ENCODE measurements around the gene TNFRSF14. TPM values are rescaled to one million over a fixed set of nuclear protein-coding genes. Genes with fewer than 3 reads are reported as not detected.
A peak's percentile ranks its signal among the peaks of the same experiment; 100 is the strongest.
"Not testable (repeated sequence)": the region's sequence is repeated elsewhere in the genome, so short reads cannot be mapped to it uniquely, and the experiment has no call there.

The TNFRSF14 gene
- total RNA-seq, 2 donors from 2014 or later, result 124 to 183 TPM

DNA sequence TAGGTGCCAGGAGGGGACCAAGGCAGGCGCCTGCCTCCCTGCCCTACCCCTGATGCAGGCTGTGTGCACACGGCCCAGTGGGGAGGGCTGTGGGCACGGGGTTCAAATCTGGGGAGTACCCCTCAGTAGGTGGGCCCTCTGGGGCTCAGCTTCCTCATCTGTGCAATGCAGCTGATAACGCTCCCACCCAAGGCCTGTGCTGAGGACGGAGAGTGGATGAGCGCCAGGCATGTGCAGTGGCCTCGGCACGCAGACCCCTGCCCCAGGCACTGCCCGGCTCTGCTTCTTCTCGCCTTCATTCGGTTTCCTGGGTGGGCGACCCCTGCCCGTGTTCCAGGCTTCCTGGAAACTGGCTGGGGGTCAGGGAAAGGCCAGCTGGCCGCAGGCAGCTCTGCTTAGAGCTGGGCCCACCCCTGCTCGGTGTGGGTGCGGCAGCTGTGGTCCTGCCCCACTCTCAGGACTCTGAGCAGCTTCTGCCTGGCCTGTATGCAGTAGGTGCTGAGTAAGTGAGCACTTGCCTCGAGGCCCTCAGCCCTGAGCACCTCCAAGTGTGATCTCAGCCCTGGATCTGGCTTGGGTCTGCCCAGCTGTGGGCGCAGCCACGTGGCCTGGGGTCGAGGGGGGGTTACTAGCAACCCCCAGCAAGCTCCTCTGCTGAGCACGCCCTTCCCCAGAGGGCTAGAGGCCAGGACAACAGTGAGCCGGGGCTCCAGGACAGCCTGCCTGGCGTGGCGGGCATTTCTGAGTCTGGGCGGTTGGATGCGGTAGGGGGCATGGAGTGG, 11.9 kb upstream of the TNFRSF14 start:
- ATAC-seq, result no peak
- H3K27ac Mint-ChIP-seq, result no peak overlapping the region
- no peak for DNase-seq (ENCODE audit: low spot score in 2 of 2)

DNA sequence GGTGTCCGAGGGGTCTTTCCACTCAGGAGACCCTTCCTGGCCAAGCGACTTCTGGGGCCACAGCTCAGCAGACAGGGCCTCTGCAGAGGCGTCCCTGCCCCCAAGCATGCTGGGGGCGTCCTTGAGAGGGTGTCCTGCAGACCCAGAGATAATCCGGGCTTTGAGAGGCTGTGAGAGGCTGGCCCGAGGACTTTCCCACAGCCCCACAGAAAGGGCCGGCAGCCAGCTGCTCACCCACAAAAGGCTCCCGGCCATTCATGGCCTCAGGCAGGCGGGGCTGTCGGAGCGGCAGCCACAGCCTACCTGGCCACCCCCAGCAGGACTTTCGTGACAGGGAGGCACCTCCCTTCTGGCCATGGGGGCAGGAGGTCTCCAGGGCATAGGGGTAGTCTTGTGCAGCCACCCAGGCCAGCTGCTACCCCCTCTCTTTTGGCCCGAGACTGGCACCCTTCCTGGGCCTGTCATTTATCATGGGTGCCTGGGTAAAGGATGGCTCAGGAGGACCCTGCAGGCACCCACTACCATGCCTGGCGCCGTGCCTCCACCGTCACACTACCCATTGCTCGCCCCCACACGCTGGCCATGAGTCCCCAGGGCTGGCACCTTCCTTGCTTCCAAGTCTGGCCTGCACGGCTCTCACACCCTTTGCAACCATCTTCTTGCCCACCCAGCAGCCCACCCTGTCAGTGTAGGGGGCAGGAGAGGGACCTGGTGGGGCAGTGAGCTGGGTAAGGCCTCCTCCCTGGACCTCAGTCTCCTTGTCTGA, 11.1 kb upstream of the TNFRSF14 start:
- no peak for DNase-seq (ENCODE audit: low spot score in 2 of 2)
- no peak overlapping the region for H3K27ac Mint-ChIP-seq
- H3K9me3 Mint-ChIP-seq, result no peaks in the 10 kb centered on the region

More for the DNA sequence above, 11.9 kb upstream of the TNFRSF14 start:
- Mint-ChIP-seq H3K9me3 (no peaks in the 10 kb centered on the region), H3K36me3 (no peaks in the 10 kb centered on the region)

DNA sequence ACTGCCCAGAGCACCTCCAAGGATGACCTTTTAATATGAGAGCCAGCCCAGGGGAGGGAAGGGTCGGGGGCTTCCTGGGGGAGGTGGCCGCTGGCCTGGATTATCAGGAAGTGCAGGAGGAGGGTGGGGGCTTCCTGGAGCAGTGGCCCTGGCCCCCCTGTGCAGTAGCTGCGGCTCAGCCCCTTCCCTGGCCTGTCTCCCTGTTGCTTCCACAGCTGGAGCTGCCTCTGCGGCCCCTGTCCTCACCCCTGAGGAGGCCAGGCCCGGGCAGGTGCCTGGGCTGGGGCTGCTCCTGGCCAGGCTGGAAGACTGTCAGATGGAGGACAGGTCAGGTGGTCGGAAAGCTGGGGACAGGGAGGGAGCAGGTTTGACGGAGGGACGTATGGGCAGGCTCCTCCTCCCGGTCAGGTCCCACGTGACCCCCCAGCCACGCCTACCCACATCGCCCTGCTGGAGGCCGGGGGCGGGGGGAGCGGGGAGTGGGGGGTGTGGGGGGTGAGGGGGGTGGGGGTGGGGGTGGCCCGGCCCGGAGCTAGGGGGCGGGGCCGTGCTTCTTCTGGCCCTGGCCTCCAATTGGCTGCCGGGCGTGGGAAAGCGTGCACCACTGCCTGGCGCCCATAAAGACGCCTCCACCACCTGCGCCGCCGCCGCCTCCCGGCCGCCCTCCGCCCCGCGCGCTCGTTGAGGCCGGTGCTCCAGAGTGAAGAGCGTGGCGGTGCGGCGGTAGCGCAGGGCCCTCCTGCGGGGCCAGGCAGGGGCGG, 10.2 kb upstream of the TNFRSF14 start:
- H3K9me3 Mint-ChIP-seq, result no peaks in the 10 kb centered on the region
- H3K36me3 Mint-ChIP-seq, result no peaks in the 10 kb centered on the region
- DNase-seq (ENCODE audit: low spot score in 2 of 2) (peak; percentile 88 to 91), ATAC-seq (peak; percentile 34 to 59)
- H3K27ac Mint-ChIP-seq, result peak overlapping the region in 1 of 2 donors; percentile 93

More for the DNA sequence above, 11.1 kb upstream of the TNFRSF14 start:
- no peaks in the 10 kb centered on the region for H3K36me3 Mint-ChIP-seq
- no peak for ATAC-seq

DNA sequence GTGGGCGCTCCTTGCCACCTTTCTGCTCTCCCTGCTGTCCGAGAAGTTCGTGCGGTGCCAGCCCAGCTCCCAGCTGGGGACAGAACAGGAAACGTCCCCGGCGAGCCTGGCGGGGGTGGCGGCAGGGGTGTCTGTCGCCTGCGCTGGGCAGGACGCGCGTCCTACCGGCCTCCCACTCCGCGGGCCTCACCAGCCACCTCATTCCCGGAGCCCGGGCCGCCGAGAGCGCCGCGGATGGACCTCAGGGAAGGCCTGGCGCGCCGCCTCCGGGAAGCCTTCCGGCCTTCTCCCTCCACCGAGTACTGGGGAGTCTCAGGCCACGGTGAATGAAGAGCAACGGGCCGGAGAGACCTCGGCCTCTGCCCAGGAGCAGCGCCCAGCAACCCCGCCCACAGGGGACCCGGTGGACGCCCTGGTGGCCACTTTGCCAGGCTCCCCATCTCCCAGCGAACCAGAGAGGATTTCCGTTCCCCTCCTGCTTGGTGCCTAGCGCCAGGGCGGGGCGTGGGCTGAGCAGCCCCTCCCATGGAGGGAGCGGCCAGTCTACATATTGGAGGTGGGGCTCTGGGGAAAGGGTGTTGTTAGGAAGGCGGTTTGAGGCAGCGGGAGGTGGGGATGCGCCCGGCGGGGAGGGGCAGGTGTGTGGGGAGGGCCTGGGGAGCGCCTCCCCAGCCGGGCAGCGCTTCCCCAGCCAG, 9.5 kb upstream of the TNFRSF14 start:
- Mint-ChIP-seq H3K27ac (peak overlapping the region; percentile 93 to 97), H3K36me3 (no peaks in the 10 kb centered on the region), H3K9me3 (no peaks in the 10 kb centered on the region)
- ATAC-seq (peak; percentile 53 to 70), DNase-seq (ENCODE audit: low spot score in 2 of 2) (peak; percentile 85 to 89)

DNA sequence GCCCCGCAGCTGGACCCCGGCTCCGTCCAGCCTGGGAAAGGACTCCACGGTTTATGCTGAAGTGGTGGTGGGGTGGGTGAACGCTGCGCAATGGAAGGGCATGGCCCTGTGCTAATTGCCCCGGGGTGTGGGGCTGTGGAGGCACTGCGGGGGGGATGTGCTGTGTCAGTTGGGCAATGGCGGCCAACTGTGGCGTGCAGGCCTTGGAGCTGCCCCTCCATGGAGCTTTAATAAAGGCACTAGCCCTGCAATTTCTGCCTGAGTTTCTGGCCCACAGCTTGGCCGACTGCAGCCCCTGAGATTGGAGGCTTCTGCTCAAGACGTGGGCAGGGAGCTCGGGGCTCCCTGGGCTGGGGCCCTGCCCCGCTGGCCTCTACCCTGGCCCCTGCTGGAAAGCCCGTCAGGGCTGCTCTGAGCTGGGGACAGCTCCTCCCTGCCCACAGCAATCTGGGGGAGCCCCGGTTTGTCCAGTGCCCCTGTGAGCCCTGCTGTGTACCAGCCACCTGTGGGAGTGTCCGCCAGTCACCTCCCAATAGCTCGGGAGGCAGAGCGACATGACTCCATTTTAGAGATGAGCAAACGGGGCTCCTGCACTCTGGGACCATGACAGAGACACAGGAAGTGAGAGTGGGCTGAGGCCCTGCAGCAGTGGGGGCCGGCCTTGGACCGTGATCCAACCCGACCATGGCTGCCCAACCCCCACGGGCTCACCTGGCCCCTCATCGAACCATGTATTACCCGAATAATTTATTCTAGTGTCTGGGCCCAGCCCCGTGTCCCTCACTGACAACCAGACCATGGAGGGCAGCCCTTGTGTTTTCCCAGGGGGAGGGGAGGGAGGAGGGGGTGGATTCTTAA, 8.7 kb upstream of the TNFRSF14 start:
- H3K9me3 Mint-ChIP-seq, result no peaks in the 10 kb centered on the region
- DNase-seq (ENCODE audit: low spot score in 2 of 2) (peak; percentile 66 to 85), ATAC-seq (peak; percentile 52 to 62)
- peak overlapping the region; percentile 93 to 97 for H3K27ac Mint-ChIP-seq
- H3K36me3 Mint-ChIP-seq, result no peaks in the 10 kb centered on the region

DNA sequence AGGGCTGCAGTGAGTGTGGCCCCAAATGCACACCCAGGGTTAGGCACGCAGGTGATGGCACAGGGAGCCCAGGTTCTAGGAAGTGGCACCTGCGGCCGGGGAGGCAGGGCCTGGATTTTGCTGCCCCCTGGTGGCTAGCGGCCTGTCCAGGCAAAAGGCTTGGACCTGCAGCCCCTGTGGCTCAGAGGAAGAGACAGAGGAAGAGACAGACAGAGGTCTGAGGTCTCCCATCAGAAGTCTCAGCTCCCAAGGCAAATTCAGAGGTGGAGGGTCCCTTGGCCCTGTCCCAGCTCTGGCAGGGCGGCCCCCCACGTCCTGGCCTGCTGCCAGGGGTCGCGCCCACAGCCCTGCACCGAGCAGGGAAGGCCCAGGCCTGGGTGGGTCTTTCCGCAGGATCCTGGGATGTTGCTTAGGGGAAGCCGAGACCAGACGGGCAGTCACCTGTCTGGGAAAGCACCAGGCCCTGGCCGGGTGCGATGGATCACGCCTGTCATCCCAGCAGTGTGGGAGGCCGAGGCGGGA, 8.0 kb upstream of the TNFRSF14 start:
- peak overlapping the region; percentile 93 to 97 for H3K27ac Mint-ChIP-seq
- no peaks in the 10 kb centered on the region for H3K36me3 Mint-ChIP-seq
- DNase-seq (ENCODE audit: low spot score in 2 of 2) (peak; percentile 88), ATAC-seq (peak; percentile 31 to 38)
- H3K9me3 Mint-ChIP-seq, result no peaks in the 10 kb centered on the region

DNA sequence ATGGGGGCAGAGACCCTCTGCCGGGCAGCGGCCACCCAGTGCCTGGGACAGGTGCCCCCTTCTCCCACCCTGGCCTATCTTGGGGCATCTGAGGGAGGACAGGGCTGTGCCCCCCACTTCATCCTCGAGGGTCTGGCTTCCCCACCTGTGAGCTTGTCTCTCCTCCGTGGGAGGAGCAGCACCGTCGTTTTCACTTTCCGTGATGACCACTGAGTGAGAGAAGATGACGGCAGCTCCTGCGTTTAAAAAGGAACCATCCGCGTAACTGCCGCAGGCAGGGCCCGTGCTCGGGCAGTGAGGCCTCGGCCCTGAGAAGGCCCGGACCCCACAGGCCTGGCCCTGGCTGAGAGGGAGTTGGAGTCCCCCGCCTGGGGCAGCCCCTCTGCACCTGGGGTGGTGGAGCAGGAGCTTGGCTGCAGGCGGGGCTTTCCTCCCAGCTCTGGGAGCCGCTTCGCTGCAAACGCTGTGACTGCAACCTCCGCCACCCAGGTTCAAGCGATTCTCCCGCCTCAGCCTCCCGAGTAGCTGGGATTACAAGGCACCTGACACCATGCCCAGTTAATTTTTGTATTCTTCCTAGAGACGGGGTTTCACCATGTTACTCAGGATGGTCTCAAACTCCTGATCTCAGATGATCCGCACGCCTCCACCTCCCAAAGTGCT, 6.7 kb upstream of the TNFRSF14 start:
- not testable (repeated sequence) for DNase-seq (ENCODE audit: low spot score in 2 of 2); H3K36me3 Mint-ChIP-seq; H3K9me3 Mint-ChIP-seq; ATAC-seq
- peak overlapping the region; percentile 93 to 94 for H3K27ac Mint-ChIP-seq

DNA sequence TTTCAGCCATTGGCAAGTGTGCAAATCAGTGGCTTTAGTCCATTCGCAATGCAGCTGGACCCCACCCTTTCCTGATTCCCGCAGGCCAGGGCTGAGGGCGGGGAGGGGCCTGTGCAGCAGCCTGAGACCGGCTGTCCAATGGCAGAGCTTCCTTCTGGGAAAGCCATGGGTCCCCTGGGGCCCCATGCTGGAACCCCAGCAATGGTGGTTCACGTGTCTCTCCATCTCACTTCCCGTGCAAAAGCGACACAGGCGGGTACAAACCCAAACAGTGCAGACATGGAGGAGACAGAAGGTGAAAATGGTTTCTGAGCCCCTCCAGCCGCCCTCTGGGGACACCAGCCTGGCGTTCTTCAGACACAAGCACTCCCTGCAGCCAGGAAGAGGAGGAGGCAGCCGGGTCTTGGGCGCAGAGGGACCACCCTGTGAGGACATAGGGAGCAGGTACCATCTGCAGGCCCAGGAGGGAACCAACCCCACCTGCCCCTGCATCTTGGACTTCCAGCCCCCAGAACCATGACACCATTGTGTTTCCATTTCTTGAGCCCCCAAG, 5.8 kb upstream of the TNFRSF14 start:
- not testable (repeated sequence) for H3K9me3 Mint-ChIP-seq; H3K36me3 Mint-ChIP-seq; ATAC-seq; DNase-seq (ENCODE audit: low spot score in 2 of 2)
- peak overlapping the region in 1 of 2 donors; percentile 93 for H3K27ac Mint-ChIP-seq

DNA sequence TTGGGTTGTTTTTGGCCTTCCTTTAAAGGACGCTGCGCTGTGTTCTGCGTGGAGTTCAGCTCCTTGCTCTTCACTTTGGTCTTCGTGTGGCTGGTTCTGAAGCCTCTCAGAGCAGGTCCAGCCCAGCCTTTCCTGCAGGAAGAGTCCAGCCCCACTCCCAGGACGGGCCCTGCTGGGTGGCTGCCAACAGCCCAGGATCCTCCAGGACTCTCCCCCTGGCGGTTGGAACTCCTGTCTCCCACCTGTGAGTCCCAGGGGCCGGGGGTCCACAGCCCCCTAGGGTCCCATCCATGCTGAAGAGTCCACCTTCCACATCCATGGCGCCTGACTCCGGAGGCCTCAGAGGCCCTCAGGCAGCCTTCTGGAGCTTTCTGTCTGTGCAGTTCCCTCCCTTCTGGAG, 4.6 kb upstream of the TNFRSF14 start:
- not testable (repeated sequence) for ATAC-seq; DNase-seq (ENCODE audit: low spot score in 2 of 2); H3K36me3 Mint-ChIP-seq; H3K9me3 Mint-ChIP-seq
- H3K27ac Mint-ChIP-seq, result peak overlapping the region in 1 of 2 donors; percentile 66

DNA sequence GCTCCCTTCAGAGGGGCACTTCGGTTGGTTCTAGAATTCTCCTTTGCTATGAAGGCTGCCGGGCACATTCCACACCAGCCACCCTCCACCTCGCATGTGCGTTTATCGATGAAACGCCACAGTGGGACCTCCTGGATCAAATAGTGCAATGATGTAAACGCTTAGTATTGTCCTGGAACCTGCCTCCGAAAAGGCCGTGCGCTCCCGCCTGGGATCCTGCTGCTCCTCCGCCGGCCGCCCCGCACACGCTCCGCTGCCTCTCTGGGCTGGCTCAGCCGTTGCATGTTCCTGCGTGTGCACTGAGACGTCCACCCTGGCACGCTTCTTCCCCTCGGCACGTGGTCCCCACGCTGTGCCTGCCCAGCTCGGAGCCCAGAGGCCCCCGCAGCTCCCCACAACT, 4.0 kb upstream of the TNFRSF14 start:
- Mint-ChIP-seq H3K9me3 (no peaks in the 10 kb centered on the region), H3K27ac (peak overlapping the region in 1 of 2 donors; percentile 66), H3K36me3 (peaks cover 7 to 12% of the 10 kb centered on the region in 2 donors)
- ATAC-seq, result no peak
- no peak for DNase-seq (ENCODE audit: low spot score in 2 of 2)

DNA sequence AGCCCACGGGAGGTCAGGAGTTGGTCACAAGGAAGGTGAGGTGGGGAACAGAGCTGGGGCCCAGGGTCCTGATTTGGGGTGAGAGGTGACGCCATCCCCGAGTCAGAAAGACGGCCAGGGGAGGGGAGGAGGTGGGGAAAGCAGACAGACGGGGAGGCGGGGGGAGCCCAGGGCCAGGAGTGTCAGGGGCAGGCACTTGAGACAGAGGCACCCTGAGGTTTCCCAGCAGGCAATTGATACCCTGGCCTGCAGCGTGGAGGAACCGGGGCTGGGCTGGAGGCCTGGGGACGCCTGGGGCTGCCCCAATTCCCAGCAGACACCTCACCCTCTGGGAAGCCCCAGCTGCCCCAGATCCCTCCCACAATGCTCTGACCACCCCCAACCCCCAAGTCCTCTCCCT, 3.1 kb upstream of the TNFRSF14 start:
- Mint-ChIP-seq H3K27ac (peak overlapping the region in 1 of 2 donors; percentile 44), H3K36me3 (peaks cover 7 to 12% of the 10 kb centered on the region in 2 donors)
- not testable (repeated sequence) for ATAC-seq; DNase-seq (ENCODE audit: low spot score in 2 of 2); H3K9me3 Mint-ChIP-seq

DNA sequence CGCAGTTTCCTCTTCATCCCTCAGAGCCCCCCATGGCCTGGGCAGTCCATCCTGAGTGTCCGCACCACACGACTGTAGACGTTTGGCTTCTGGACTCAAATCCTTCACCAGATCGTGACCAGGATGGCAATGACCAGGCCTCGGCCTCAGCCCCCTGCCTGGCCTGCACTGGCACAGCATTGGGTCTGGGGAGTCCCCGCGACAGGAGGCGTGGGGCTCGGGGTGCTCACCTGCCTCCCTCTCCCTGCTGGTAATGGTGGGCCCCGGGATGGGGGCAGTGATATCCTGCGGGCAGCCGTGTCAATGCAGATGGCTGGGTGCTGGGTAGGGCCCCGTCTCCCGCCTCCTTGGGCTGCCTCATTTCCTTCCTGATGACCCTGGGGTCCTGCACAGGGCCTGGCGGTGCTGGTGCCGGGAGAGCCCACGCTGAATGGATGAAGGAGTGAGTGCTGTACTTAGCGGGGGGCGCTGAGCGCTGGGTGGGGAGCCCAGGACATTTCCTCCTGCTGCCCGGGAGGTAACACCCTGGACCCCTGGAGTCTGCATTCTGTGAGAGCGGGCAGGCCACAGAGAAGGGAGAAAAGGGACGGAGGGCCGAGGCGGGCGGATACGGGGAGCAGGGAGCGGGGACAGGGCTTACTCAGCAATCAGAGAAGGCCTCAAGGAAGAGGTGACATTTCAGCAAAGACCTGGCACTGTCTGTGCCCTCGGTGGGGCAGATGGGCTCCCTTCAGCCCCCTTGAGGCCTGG, 2.1 kb upstream of the TNFRSF14 start:
- Mint-ChIP-seq H3K36me3 (peaks cover 7 to 12% of the 10 kb centered on the region in 2 donors), H3K27ac (peak overlapping the region; percentile 36 to 97), H3K9me3 (no peaks in the 10 kb centered on the region)
- no peak for ATAC-seq
- no peak for DNase-seq (ENCODE audit: low spot score in 2 of 2)

DNA sequence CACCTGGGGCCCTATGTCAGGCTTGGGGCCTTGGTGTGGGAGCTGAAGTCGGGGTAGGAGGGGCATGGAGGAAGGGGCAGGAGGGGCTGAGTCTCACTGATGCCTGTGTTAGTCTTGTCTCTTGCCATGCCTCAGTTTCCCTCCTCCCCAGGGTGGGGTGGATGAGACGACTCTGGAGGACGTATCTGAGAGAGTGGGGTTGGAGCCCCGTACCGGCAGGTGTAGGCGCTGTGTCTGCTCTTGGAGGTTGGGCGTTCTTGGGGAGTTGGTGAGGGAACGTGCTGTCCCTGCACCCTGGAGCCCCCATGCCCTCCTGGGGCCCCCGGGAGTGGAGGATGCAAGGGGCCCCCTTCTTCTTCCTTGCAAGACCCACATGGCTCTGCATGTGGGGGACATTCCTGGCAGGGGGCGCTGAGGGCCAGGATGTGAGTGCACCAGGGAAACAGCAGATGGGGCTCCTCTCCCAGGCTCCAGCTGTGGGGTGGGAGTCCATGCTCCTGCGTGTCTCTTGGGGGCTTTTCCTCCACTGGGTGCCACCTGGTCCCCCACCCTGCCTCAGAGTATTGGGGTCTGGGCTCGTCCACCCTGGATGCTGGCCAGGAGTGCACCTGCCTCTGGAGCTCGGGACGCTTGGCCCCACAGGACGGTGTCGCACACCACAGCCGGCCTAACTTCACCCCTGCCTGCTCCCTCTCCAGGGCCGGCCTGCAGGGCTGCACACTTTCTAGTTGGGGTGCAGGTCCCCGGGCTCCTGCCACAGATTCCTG, 1.4 kb upstream of the TNFRSF14 start:
- Mint-ChIP-seq H3K9me3 (no peaks in the 10 kb centered on the region), H3K27ac (peak overlapping the region; percentile 87 to 97), H3K36me3 (peaks cover 7 to 12% of the 10 kb centered on the region in 2 donors)
- DNase-seq (ENCODE audit: low spot score in 2 of 2) (peak in 1 of 2 donors; percentile 49), ATAC-seq (peak in 1 of 2 donors; percentile 35)
